ENCODE results near the gene TBX10.
"Not testable (repeated sequence)": the region's sequence is repeated elsewhere in the genome, so short reads cannot be mapped to it uniquely, and the experiment has no call there.

DNA sequence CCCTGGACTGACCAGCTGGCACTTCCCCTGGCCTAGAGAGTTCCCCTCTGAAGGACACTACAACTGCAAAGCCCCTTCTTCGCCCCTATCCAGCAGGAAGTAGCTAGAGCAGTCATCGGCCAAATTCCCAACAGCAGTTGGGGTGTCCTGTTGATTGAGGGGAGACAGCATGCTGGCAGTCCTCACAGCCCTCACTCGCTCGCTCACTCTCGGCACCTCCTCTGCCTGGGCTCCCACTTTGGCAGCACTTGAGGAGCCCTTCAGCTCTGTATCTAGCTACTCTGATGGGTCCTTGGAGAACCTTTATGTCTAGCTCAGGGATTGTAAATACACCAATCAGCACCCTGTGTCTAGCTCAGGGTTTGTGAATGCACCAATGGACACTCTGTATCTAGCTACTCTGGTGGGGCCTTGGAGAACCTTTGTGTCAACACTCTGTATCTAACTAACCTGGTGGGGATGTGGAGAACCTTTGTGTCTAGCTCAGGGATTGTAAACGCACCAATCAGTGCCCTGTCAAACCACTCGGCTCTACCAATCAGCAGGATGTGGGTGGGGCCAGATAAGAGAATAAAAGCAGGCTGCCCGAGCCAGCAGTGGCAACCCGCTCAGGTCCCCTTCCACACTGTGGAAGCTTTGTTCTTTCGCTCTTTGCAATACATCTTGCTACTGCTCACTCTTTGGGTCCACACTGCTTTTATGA lies 13.3 kb downstream of the TBX10 start:
- not testable (repeated sequence) for TF ChIP-seq POLR2A (IDR thresholded peaks at IDR 0.05; ENCODE audit: low read depth, low read length); TAF1 (IDR thresholded peaks at IDR 0.05; ENCODE audit: borderline replicate concordance, low read depth, low read length); POLR2AphosphoS5 (IDR thresholded peaks at IDR 0.05; ENCODE audit: low read depth, low read length)
